IPS DF 4.7 (cell line): ENCODE data around the gene CLIP4.
"Not testable (repeated sequence)": the region's sequence is repeated elsewhere in the genome, so short reads cannot be mapped to it uniquely, and the experiment has no call there.

Experiments
- DNase-seq: peaks from one replicate; pipeline ENCODE4 v3.0.0-alpha.2; 2013; ENCODE audit warnings: low spot score; ENCODE audit errors: extremely low read depth

Gene CLIP4

GRCh38 chr2:29104688-29105087, 10.5 kb upstream of the CLIP4 start:
- no peak for DNase-seq

GRCh38 chr2:29105375-29105774, 9.8 kb upstream of the CLIP4 start:
- no peak for DNase-seq

- DNase-seq: no peak
These were observed 9.0 kb upstream of the CLIP4 start for GRCh38 chr2:29106256-29106655.

- no peak for DNase-seq
These were observed 8.2 kb upstream of the CLIP4 start for GRCh38 chr2:29106980-29107388.

- DNase-seq: not testable (repeated sequence)
These were observed 7.7 kb upstream of the CLIP4 start for GRCh38 chr2:29107547-29107946.

- DNase-seq: no peak
These were observed 7.0 kb upstream of the CLIP4 start for GRCh38 chr2:29108225-29108624.

GRCh38 chr2:29109246-29109645, 6.0 kb upstream of the CLIP4 start:
- no peak for DNase-seq

- no peak for DNase-seq
These were observed 4.2 kb upstream of the CLIP4 start for GRCh38 chr2:29110916-29111535.

- no peak for DNase-seq
These were observed 2.8 kb upstream of the CLIP4 start for GRCh38 chr2:29112379-29112778.

- no peak for DNase-seq
These were observed 2.1 kb upstream of the CLIP4 start for GRCh38 chr2:29113027-29113686.

GRCh38 chr2:29113891-29114321, 1.3 kb upstream of the CLIP4 start:
- DNase-seq: no peak

GRCh38 chr2:29114586-29114945, 649 bp upstream of the CLIP4 start:
- no peak for DNase-seq

GRCh38 chr2:29115797-29116781, 874 bp downstream of the CLIP4 start:
- no peak for DNase-seq

- DNase-seq: no peak
These were observed 2.6 kb downstream of the CLIP4 start for GRCh38 chr2:29117636-29118303.

GRCh38 chr2:29119211-29119610, 4.0 kb downstream of the CLIP4 start:
- no peak for DNase-seq

- no peak for DNase-seq
These were observed 5.6 kb downstream of the CLIP4 start for GRCh38 chr2:29120846-29121245.

GRCh38 chr2:29123617-29124349, 8.6 kb downstream of the CLIP4 start:
- DNase-seq: no peak

- no peak for DNase-seq
These were observed 9.3 kb downstream of the CLIP4 start for GRCh38 chr2:29124504-29124903.

- no peak for DNase-seq
These were observed 14.5 kb downstream of the CLIP4 start for GRCh38 chr2:29129586-29130281.

GRCh38 chr2:29130295-29130694, 15.1 kb downstream of the CLIP4 start:
- no peak for DNase-seq
